ENCODE measurements around the gene SERTAD3. TPM values are rescaled to one million over a fixed set of nuclear protein-coding genes. Genes with fewer than 3 reads are reported as not detected.

The SERTAD3 gene
- total and polyA plus RNA-seq, 2 of the 8 experiments (the other 6 are each of a cell fraction or from before 2014, with no cell fraction given): 15.1 to 32.1 TPM

GRCh38 chr19:40465557-40466218 is 21.6 kb upstream of the SERTAD3 start, which contains the start of gene BLVRB (continued):
- TF ChIP-seq PHF8 (conservative IDR thresholded peaks at IDR 0.05; ENCODE audit: low read depth, low read length) (peak; percentile 59; the same call in 1 of the 2 replicates), KDM4A (IDR thresholded peaks at IDR 0.05; ENCODE audit: low read depth, low read length, severe bottlenecking) (peak; percentile 96), E2F6 (IDR thresholded peaks at IDR 0.05) (no peak), SAP30 (IDR thresholded peaks at IDR 0.05; ENCODE audit: insufficient read depth, insufficient replicate concordance, low read length) (no peak), JUN (IDR thresholded peaks at IDR 0.05; ENCODE audit: low read depth, low read length) (no peak)
